Lung (tissue), 12 donors: ENCODE measurements around the gene CHN2. TPM values are rescaled to one million over a fixed set of nuclear protein-coding genes. Genes with fewer than 3 reads are reported as not detected.

ENCODE experiments used
- ATAC-seq: fragments of 200-7000 bp; cut with Tn5 transposase; one replicate; pipeline ENCODE4 v1.9.1; 2020; ENCODE audit warnings: moderate number of reproducible peaks; ENCODE audit not compliant: insufficient read depth, low FRiP score
- DNase-seq, 3 donors: peaks; one replicate each; pipeline ENCODE4 v3.0.0-alpha.2; 2013 to 2017
- H3K27ac ChIP-seq, 2 donors: one replicate each; pipeline ENCODE4 v1.5.1; 2013; ENCODE audit warnings: mild to moderate bottlenecking in 2 of 2, moderate library complexity in 2 of 2, control low read depth in 1 of 2, inconsistent platforms in 1 of 2, low read depth in 1 of 2, low read length in 1 of 2
- H3K27me3 ChIP-seq, 3 donors: one replicate each; pipeline ENCODE4 v1.5.1; 2013; ENCODE audit warnings: low read length in 2 of 3; ENCODE audit not compliant: control insufficient read depth in 3 of 3, insufficient read depth in 3 of 3
- H3K36me3 ChIP-seq, 4 donors: one replicate each; pipeline ENCODE4 v1.5.1; 2013; ENCODE audit warnings: low read length in 4 of 4, mild to moderate bottlenecking in 1 of 4, moderate library complexity in 1 of 4; ENCODE audit not compliant: control insufficient read depth in 4 of 4, insufficient read depth in 4 of 4
- H3K4me1 ChIP-seq, 5 donors: one replicate each; pipeline ENCODE4 v1.5.1; 2013; ENCODE audit warnings: low read length in 5 of 5, mild to moderate bottlenecking in 2 of 5, moderate library complexity in 1 of 5; ENCODE audit not compliant: control insufficient read depth in 5 of 5, insufficient read depth in 5 of 5
- H3K4me3 ChIP-seq: one replicate; pipeline ENCODE4 v1.5.1; 2013; ENCODE audit warnings: mild to moderate bottlenecking, control low read depth, moderate library complexity
- H3K9ac ChIP-seq, 2 donors: one replicate each; pipeline ENCODE4 v1.5.1; 2013; ENCODE audit warnings: low read length in 2 of 2, control low read depth in 1 of 2; ENCODE audit not compliant: insufficient read depth in 1 of 2
- H3K9me3 ChIP-seq, 4 donors: one replicate each; pipeline ENCODE4 v1.5.1; 2013; ENCODE audit warnings: low read length in 3 of 4, mild to moderate bottlenecking in 1 of 4, moderate library complexity in 1 of 4; ENCODE audit not compliant: control insufficient read depth in 4 of 4, insufficient read depth in 3 of 4
- WGBS, 2 donors: extraction: QIAGEN DNeasy Blood & Tissue Kit; methylation state at CpG; one replicate each; pipeline ENCODE4 v1.1.7; 2013; 5-methylcytosine and 5-hydroxymethylcytosine counted together
- polyA plus RNA-seq, 2 donors: library from polyadenylated mRNA; stranded (reverse); fragments of 200-250 nt; gene quantifications; one replicate each; pipeline ENCODE4 v1.2.1, GENCODE V29; 2013
- total RNA-seq, 2 donors: library from RNA; depleted of rRNA in 1 of 2; stranded (reverse); fragments of >200 nt in 1 of 2; gene quantifications; one replicate each; pipeline ENCODE4 v1.2.1, GENCODE V29; 2014 to 2021
- TF ChIP-seq, protein P1 (sequence below): IDR thresholded peaks from 2 replicates; pipeline ENCODE4 v1.5.1; 2012; ENCODE audit warnings: mild to moderate bottlenecking; ENCODE audit errors: control extremely low read depth, extremely low read depth
- donor health status: control.
- donor health status: control.
- donor health status: Bipolar disorder and iron deficiency.
- donor health status: healthy.
- donor health status: DM: yes; HTN: yes; CAD: no.

CHN2 gene
- total and polyA plus RNA-seq, 4 donors: 3.2 to 11.0 (median 6.7) TPM

DNA sequence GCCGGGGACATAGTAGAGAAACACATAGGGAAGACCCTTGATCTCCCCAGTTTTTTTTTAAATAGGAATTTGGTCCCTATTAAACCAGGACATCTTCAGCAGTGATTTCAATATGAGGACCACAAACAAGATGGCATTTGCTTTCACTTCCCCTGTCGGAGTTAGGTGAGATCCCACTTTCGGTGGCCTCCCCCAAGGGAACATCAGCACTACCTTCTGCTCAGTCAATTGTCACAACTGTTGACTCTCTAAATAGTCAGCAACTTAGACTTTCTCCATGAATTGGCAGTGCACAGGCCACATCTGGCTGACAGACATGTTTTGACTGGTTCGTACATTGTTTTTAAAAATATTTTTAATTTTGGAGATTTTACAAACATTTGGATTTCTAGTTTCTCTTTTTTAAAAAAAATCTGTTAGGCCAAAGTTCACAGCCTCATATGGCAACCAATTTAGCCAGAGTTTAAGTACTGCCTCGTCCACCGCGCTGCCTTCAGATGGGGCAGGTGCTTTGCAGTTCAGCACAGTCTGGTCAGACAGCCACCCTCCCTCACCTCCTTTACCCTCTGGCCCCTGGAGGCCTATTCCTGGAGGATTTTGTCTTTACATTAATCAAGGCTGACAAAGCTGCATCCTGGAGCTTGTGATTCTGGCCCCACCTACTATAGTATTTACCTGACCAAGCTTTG is 229.9 kb downstream of the CHN2 start:
- DNase-seq (no peak), ATAC-seq (no peak)
- Histone ChIP-seq H3K9ac (no peak overlapping the region), H3K36me3 (no peaks in the 10 kb centered on the region), H3K27me3 (no peaks in the 10 kb centered on the region), H3K4me1 (peaks cover 0 to 5% (median 0%) of the 10 kb centered on the region in 5 donors), H3K27ac (no peak overlapping the region), H3K4me3 (no peak overlapping the region), H3K9me3 (no peaks in the 10 kb centered on the region)
- 91 to 93% methylated on average over 7 of the region's 7 CpGs for WGBS, 2 donors
- TF ChIP-seq, protein P1, sequence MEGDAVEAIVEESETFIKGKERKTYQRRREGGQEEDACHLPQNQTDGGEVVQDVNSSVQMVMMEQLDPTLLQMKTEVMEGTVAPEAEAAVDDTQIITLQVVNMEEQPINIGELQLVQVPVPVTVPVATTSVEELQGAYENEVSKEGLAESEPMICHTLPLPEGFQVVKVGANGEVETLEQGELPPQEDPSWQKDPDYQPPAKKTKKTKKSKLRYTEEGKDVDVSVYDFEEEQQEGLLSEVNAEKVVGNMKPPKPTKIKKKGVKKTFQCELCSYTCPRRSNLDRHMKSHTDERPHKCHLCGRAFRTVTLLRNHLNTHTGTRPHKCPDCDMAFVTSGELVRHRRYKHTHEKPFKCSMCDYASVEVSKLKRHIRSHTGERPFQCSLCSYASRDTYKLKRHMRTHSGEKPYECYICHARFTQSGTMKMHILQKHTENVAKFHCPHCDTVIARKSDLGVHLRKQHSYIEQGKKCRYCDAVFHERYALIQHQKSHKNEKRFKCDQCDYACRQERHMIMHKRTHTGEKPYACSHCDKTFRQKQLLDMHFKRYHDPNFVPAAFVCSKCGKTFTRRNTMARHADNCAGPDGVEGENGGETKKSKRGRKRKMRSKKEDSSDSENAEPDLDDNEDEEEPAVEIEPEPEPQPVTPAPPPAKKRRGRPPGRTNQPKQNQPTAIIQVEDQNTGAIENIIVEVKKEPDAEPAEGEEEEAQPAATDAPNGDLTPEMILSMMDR: no peak

DNA sequence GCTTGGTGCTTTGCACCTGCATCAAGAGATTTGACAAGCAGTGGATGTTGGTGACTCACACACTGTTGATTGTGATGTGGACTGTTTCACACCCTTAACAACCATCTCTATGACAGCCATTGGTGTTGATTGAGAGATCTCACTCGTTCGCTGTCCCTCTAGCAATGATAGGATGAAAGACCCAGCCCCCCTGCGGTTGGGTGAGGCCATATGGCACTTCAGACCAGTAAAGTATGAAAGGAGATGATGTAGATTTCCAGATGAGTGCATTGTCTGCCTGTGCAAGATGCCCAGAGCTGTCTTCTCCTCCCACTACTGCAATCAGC is 230.4 kb downstream of the CHN2 start:
- Histone ChIP-seq H3K27ac (no peak overlapping the region), H3K36me3 (no peaks in the 10 kb centered on the region), H3K27me3 (no peaks in the 10 kb centered on the region), H3K4me1 (peaks cover 0 to 5% (median 0%) of the 10 kb centered on the region in 5 donors), H3K4me3 (no peak overlapping the region), H3K9ac (no peak overlapping the region), H3K9me3 (no peaks in the 10 kb centered on the region)
- WGBS, 2 donors: 92 to 98% methylated on average over 3 of the region's 3 CpGs
- DNase-seq (no peak), ATAC-seq (no peak)
- TF ChIP-seq, protein P1: no peak

DNA sequence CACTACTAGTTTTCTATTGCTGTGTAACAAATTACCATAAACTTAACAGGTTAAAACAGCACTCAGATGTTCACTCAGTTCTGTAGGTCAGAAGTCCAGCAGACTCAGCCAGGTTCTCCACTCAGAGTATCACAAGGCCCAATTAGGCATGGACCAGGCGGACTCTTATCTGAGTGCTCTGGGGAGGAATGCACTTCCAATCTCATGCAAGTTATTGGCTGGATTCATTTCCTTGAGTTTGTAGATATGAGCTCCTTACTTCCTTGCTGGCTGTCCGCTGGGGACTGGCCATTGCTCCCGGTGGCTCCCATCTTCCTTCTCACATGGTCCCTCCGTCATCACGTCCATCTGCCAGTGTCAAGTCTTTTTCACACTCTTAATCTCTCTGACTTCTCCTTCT is 232.0 kb downstream of the CHN2 start:
- H3K4me3 ChIP-seq: no peak overlapping the region
- H3K4me1 ChIP-seq: peaks cover 0 to 5% (median 0%) of the 10 kb centered on the region in 5 donors
- H3K9me3 ChIP-seq: no peaks in the 10 kb centered on the region
- no peak overlapping the region for H3K27ac ChIP-seq
- WGBS, 2 donors: 94 to 96% methylated on average over 5 of the region's 5 CpGs
- DNase-seq (no peak), ATAC-seq (no peak)
- H3K27me3 ChIP-seq: no peaks in the 10 kb centered on the region
- TF ChIP-seq, protein P1: no peak
- H3K9ac ChIP-seq: no peak overlapping the region
- no peaks in the 10 kb centered on the region for H3K36me3 ChIP-seq

DNA sequence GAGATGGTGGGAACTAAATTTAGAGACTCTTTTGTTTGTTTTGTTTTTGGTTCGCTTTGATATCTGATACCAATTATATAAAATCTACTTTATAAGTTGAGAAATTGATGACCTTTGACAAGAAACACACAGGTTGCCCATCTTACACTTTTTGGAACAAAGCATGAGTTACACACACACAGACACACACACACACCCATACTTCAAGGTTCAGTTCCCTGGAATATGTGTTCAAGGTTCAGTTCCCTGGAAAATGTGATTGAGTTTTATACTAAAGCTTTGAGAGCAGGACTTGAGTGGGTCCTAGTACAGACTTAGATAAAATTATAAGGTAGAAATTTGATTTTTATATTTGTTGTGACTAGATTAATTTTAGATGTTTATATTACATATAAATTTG is 234.8 kb downstream of the CHN2 start:
- Histone ChIP-seq H3K4me1 (peaks cover 0 to 7% (median 0%) of the 10 kb centered on the region in 5 donors), H3K9me3 (no peaks in the 10 kb centered on the region), H3K27me3 (no peaks in the 10 kb centered on the region), H3K36me3 (no peaks in the 10 kb centered on the region), H3K9ac (no peak overlapping the region), H3K4me3 (no peak overlapping the region), H3K27ac (no peak overlapping the region)
- DNase-seq (no peak), ATAC-seq (no peak)
- WGBS, 2 donors: 88 to 95% methylated on average over 1 of the region's 1 CpG
- TF ChIP-seq, protein P1: no peak
